ENCODE results near the gene CDKAL1.
"Not testable (repeated sequence)": the region's sequence is repeated elsewhere in the genome, so short reads cannot be mapped to it uniquely, and the experiment has no call there.

CDKAL1 gene

GRCh38 chr6:21159465-21159864 is 625.2 kb downstream of the CDKAL1 start:
- no peak for DNase-seq

DNA sequence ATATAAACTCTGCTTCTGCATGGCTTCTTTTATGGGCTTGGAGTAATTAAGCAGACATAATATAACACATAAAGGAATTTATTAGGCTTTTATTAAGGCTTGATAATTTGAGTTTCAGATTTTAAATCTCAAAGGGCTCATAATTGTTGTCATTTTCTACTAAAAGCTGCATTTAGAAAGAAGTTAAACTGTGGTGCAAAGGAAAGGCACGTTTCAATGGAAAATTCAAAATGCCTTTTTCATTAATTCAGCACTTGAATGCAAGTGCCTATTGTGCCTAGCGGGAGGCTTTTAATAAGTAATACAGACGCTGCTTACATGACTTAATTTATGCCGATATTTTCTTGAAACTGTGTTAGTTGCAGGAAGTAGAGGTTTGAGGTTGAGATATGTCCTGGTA is 627.5 kb downstream of the CDKAL1 start:
- no peak for DNase-seq

- no peak for DNase-seq
Measured at GRCh38 chr6:21163110-21163837, 629.0 kb downstream of the CDKAL1 start.

DNA sequence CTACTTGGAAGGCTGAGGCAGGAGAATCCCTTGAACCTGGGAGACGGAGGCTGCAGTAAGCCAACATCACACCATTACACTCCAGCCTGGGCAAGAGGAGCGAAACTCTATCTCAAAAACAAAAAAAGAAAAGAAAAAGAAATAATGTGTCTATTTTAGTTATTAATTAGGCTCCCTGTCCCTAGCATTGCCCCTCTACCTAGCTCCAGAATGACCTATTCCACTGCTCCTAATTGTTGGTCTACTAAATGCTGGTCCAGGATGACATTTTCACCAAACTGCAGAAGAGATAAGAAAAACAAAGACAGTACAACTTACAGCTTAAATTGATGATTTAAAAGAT is 629.6 kb downstream of the CDKAL1 start:
- no peak for DNase-seq

- no peak for DNase-seq
Measured at GRCh38 chr6:21164768-21165326, 630.6 kb downstream of the CDKAL1 start.

DNA sequence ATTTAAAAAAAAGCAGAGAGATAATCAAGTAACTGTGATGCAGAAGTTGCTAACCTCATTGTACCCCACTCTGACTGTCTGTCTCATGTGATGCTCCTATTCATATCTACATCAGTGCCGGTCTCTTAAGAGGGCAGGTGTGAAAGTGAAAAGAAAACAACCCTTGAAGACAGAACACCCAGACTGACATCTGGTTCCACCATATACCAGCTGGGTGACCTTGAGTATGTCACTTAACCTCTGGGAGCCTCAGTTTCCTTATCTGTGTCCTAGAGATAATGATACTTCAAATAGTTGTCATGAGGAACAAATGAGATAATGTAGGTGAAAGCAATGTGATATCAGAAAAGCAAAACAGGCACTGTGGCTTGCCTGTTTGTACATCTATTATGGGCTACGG is 632.5 kb downstream of the CDKAL1 start:
- no peak for DNase-seq

GRCh38 chr6:21167790-21168189 is 633.5 kb downstream of the CDKAL1 start:
- no peak for DNase-seq

GRCh38 chr6:21171801-21172200 is 637.5 kb downstream of the CDKAL1 start:
- DNase-seq, result no peak

DNA sequence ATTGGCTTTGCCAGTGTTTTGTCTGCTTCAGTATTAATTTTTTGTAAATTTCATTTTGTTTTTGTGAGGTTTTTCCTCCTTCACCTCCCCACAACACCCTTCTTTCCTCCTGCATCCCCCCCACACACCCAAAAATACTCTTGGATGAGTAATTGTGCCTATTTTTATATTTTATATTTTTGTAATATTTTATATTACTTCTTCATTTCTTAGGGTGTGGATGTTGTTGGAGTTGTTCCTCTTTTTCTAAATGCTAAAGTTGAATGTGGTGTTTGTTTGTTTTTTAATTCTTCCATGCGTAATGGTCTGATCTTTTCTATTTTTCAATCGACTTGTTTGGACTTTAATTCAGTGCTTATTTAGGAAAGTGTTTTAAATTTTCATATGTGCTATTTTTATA is 638.8 kb downstream of the CDKAL1 start:
- no peak for DNase-seq

- DNase-seq, result no peak
Measured at GRCh38 chr6:21173678-21174077, 639.4 kb downstream of the CDKAL1 start.

GRCh38 chr6:21176197-21176596 is 641.9 kb downstream of the CDKAL1 start:
- DNase-seq, result no peak

DNA sequence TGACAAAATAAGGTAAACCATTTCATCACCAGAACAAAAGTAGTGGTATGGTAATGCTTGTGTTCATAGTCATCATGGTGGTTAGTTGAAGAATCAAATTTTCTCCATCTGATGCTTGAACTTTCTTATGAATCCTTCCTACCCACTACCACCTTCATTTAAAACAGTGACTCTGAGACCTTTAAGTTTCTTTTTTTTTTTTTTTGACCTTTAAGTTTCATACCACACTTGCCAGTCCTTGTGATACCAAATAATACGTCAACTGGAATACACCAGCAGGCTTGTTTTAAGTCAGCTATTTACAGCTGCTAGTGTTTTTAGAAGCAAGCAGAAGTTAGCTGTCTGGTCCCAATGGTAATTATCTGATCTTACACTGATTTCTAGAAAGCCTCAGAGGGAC is 645.9 kb downstream of the CDKAL1 start:
- no peak for DNase-seq

- no peak for DNase-seq
Measured at GRCh38 chr6:21180800-21181337, 646.6 kb downstream of the CDKAL1 start.

DNA sequence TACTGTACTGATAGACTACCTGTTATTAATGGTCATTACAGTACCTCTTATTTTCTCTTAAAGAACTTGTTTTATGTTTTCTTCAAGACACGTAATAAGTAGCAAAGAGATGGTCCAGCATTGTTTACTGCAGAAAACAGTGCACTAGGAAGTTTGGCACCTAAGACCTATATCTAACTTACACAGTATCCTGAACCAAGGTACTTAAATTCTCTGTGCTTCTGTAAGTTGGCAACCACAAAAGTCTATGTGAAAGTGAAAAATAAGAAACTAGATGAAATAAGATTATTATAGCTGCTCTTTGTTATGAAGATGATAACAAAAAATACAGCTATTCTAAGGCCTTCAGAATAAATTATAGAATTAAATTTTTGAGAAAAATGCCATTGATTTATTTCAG is 647.6 kb downstream of the CDKAL1 start:
- no peak for DNase-seq

GRCh38 chr6:21182589-21182988 is 648.3 kb downstream of the CDKAL1 start:
- no peak for DNase-seq

GRCh38 chr6:21185861-21186478 is 651.7 kb downstream of the CDKAL1 start:
- no peak for DNase-seq

GRCh38 chr6:21186479-21187055 is 652.3 kb downstream of the CDKAL1 start:
- DNase-seq, result no peak

DNA sequence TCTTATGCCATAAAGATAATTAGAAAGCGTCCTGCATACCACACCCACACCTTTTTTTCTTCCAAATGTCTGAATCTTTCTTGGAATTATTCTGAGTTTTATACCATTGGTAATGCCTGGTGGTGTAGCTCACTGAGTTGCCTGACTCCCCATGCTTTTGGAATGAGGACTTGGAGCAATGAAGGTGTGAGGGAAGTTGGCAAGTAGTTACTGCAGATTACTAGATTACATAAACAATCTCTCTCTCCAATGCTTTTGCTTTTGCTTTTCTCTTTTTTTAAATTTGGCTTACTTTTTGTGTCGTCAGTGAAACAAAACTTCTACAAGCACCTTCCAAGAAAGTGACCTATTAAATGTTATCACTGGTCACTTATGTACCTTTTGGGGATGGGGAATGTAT is 653.2 kb downstream of the CDKAL1 start:
- DNase-seq, result no peak

DNA sequence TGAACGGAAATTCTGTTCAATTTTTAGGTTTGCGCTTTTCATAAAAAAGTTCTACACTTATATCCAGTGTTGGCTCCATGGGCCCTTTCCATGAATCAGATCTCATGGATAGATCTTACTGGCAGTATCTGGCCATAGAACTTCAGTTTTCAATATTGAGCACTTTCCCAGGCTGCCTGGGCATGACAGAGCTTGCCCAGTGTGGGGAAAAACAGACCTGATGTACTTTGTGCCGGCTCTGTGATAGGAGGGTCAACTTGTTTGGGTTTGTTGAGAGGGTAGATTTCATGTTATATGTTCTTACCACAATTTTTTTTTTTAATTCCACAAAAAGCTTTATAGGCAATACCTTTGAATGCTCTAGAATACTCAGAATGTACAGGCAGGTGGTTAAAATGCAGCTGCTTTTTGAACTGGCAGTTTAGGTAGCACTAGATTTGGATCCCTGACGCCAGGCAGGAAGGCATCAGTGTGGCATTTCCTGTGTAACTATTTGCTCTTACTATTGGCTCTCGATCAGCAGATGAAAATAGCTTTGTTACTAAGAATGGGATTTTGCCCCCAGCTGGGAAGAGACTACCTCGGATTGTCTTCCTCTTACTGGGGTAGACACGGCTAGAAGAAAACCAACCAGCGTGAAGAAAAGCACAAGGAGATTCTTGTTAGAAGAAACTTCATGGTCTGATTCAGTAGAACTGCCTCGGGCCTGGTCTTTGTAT is 654.4 kb downstream of the CDKAL1 start:
- DNase-seq, result no peak

DNA sequence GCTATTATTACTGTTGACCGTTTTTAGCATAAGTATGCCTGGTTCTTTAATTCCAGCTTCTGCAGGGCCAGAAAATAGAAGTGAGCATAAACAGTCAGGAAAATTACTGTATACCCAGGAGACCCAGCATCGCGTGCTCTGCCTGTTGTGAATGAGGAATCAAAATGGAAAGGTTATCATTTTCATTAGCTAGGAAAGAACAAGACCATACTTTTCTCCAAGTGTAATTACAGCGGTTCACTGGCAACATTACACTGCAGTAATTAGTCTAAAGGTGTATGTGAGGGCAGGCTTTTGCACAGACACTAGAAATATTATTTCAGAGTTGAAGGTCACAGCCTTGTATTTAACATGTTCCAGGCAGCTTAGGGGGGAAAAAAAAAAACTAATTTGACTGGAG is 655.5 kb downstream of the CDKAL1 start:
- no peak for DNase-seq

- DNase-seq, result no peak
Measured at GRCh38 chr6:21190701-21191100, 656.4 kb downstream of the CDKAL1 start.

DNA sequence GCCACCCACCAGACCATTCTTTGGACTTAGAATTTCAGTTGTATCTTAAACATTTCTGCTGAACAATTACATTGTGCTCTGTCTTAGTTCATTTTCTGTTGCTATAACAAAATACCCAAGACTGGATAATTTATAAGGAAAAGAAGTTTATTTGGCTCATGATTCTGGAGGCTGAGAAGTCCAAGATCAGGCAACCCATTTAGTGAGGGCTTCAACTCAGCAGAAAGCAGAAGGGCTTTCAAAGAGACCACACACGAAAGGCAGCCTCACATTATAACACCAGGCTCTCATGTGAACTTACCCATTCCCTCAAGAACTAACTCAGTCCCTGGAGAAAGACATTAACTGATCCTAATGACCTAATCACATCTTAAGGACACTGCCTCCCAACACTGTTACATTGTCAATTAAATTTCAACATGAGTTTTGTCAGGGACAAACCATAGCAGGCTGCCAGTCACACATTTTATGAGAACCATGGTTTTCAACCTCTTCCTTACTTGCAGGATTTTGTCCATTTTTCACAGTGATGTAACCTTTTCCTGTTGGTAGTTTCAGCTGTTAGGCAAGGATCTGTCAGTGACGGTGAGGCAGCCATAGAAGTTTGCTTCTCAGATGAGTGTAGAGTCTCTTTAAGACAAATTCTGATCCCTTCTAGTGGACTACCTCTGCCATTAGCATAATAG is 659.7 kb downstream of the CDKAL1 start:
- no peak for DNase-seq

GRCh38 chr6:21195301-21195700 is 661.0 kb downstream of the CDKAL1 start:
- not testable (repeated sequence) for DNase-seq

All from activated CD4-positive, alpha-beta T cell treated with anti-CD3 and anti-CD28 coated beads, Interleukin-2, amount 50 U/mL, for 48 hours (primary cell).